PC-9 (cell line): Measurements from ENCODE around the gene RNASEH2B. TPM values are rescaled to one million over a fixed set of nuclear protein-coding genes. Genes with fewer than 3 reads are reported as not detected.

Source experiments
- BruUV-seq: library from RNA; stranded (reverse); fragments of 400-500 nt; replicated peaks from 2 replicates; lab custom pipeline; 2021; lab: Mats Ljungman, UMichigan
- CTCF ChIA-PET: fragments of 300-600 bp; sonication (Branson Sonifier 250); formaldehyde crosslinking; loops from one replicate; lab custom pipeline; 2022; ENCODE audit warnings: antibody characterized with exemption; lab: Charles Lee
- POLR2A ChIA-PET: fragments of 300-600 bp; sonication (Branson Sonifier 250); formaldehyde crosslinking; loops from one replicate; lab custom pipeline; 2022; ENCODE audit warnings: antibody characterized with exemption; ENCODE audit not compliant: unreplicated experiment; lab: Charles Lee
- DNase-seq, 2 experiments: peaks; one replicate each; pipeline versions ENCODE4 v3.0.0 to v3.0.0-alpha.2; 2015 to 2022; ENCODE audit warnings: mixed read lengths in 1 of 2
- H2AFZ ChIP-seq: fragments of 200-600 bp; sonication (generic); 2 replicates; pipeline ENCODE4 v1.8.1; 2017; ENCODE audit warnings: antibody characterized with exemption
- H3F3A ChIP-seq: fragments of 200-600 bp; sonication (generic); 2 replicates; pipeline ENCODE4 v1.8.1; 2017; ENCODE audit warnings: antibody characterized with exemption, mild to moderate bottlenecking, low read depth; ENCODE audit not compliant: insufficient read depth
- H3K27ac ChIP-seq: fragments of 200-600 bp; sonication (generic); 2 replicates; pipeline ENCODE4 v1.6.1; 2016; ENCODE audit warnings: mixed run types
- H3K27me3 ChIP-seq: fragments of 200-600 bp; sonication (generic); 2 replicates; pipeline ENCODE4 v1.6.1; 2016; ENCODE audit warnings: low read depth, mixed run types; ENCODE audit not compliant: insufficient read depth
- H3K36me3 ChIP-seq: fragments of 200-600 bp; sonication (generic); 2 replicates; pipeline ENCODE4 v1.6.1; 2016; ENCODE audit warnings: low read depth, mixed run types
- H3K4me1 ChIP-seq: fragments of 200-600 bp; sonication (generic); replicated peaks from 2 replicates; pipeline ENCODE4 v1.6.1; 2016; ENCODE audit warnings: mixed run types; ENCODE audit not compliant: insufficient read depth
- H3K4me2 ChIP-seq: fragments of 200-600 bp; sonication (generic); 2 replicates; pipeline ENCODE4 v1.6.1; 2017; ENCODE audit warnings: mixed run types
- H3K4me3 ChIP-seq: fragments of 200-600 bp; sonication (generic); 2 replicates; pipeline ENCODE4 v1.6.1; 2016; ENCODE audit warnings: mixed run types
- H3K79me2 ChIP-seq: fragments of 200-600 bp; sonication (generic); 2 replicates; pipeline ENCODE4 v1.6.1; 2017; ENCODE audit warnings: low read depth, mixed run types
- H3K9me2 ChIP-seq: fragments of 200-600 bp; sonication (generic); 2 replicates; pipeline ENCODE4 v1.8.1; 2017; ENCODE audit warnings: mild to moderate bottlenecking; ENCODE audit not compliant: insufficient read depth
- H3K9me3 ChIP-seq: fragments of 200-600 bp; sonication (generic); 2 replicates; pipeline ENCODE4 v1.8.1; 2016; ENCODE audit warnings: low read depth; ENCODE audit not compliant: insufficient read depth
- H4K20me1 ChIP-seq: fragments of 200-600 bp; sonication (generic); 2 replicates; pipeline ENCODE4 v1.8.1; 2017; ENCODE audit not compliant: insufficient read depth
- EZH2 ChIP-seq: fragments of 200-600 bp; sonication (generic); IDR thresholded peaks from 2 replicates; pipeline ENCODE4 v1.8.0; 2017; ENCODE audit warnings: antibody characterized with exemption, low read depth
- intact Hi-C: fragments of 100-400 bp; cut with micrococcal nuclease; formaldehyde crosslinking; loops from one replicate; pipeline ENCODE4 v1.10.0; 2022; ENCODE audit not compliant: unreplicated experiment
- total RNA-seq: library from RNA; stranded (reverse); gene quantifications from 2 replicates; pipeline ENCODE4 v1.2.3, GENCODE V29; 2021
- TF ChIP-seq, protein P1 (sequence below): fragments of 200-600 bp; sonication (generic); conservative IDR thresholded peaks from 2 replicates; pipeline ENCODE4 v1.6.1; 2017; ENCODE audit warnings: mixed run types, antibody characterized with exemption, mild to moderate bottlenecking, moderate library complexity

Gene RNASEH2B
- total RNA-seq, 1 experiment from 2014 or later, result 45.8 TPM

DNA sequence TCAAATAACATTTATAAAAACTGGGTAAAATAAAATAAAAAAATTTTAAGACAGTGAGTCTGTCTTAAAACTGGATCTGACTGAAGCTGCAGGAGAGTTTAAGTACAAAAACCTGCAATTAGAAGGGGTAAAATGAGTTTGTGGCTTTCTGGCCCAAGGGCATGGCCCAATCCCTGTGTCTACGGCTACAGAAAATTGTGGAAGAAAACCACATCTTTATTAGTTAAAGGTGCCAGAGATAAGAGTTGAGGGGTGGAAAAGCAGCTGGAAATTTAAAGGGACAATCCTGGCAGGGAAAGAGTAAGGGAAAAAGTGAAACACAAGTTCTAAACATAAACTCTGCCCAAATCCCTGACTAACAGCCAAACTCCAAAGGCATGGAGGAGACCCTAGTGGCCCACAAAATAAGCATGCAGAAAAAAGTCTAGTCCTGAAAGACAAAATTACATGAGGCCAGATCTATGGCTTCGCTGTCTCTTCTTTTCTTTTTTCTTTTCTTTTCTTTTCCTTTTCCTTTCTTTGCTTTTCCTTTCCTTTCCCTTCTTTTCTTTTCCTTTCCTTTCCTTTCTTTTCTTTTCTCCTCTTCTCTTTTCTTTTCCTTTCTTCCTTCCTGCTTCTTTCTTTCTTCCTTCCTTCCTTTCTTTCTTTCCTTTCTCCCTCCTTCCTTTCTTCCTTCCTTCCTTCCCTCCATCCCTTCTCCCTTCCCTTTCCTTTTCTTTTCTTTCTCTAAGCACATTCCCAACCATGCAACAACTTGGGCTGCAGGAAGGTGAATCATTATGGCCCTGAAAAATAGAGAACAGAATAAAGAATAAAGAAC is 42.6 kb upstream of the RNASEH2B start:
- Histone ChIP-seq H3K9me3 (no peaks in the 10 kb centered on the region), H2AFZ (no peak overlapping the region), H4K20me1 (no peaks in the 10 kb centered on the region), H3K36me3 (no peaks in the 10 kb centered on the region), H3K4me1 (no peaks in the 10 kb centered on the region), H3K4me2 (no peak overlapping the region), H3F3A (no peaks in the 10 kb centered on the region), H3K27ac (no peak overlapping the region), H3K27me3 (no peaks in the 10 kb centered on the region), H3K4me3 (no peak overlapping the region), H3K9me2 (no peaks in the 10 kb centered on the region; the same call in 1 of the 2 replicates), H3K79me2 (no peaks in the 10 kb centered on the region)
- TF ChIP-seq, protein P1, sequence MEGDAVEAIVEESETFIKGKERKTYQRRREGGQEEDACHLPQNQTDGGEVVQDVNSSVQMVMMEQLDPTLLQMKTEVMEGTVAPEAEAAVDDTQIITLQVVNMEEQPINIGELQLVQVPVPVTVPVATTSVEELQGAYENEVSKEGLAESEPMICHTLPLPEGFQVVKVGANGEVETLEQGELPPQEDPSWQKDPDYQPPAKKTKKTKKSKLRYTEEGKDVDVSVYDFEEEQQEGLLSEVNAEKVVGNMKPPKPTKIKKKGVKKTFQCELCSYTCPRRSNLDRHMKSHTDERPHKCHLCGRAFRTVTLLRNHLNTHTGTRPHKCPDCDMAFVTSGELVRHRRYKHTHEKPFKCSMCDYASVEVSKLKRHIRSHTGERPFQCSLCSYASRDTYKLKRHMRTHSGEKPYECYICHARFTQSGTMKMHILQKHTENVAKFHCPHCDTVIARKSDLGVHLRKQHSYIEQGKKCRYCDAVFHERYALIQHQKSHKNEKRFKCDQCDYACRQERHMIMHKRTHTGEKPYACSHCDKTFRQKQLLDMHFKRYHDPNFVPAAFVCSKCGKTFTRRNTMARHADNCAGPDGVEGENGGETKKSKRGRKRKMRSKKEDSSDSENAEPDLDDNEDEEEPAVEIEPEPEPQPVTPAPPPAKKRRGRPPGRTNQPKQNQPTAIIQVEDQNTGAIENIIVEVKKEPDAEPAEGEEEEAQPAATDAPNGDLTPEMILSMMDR, result no peak
- no peak for TF ChIP-seq EZH2
- BruUV-seq, result no TSS peak
- no peak for DNase-seq
- CTCF ChIA-PET, result no interaction called here
- POLR2A ChIA-PET, result no interaction called here
- intact Hi-C loops, result no loop called here

DNA sequence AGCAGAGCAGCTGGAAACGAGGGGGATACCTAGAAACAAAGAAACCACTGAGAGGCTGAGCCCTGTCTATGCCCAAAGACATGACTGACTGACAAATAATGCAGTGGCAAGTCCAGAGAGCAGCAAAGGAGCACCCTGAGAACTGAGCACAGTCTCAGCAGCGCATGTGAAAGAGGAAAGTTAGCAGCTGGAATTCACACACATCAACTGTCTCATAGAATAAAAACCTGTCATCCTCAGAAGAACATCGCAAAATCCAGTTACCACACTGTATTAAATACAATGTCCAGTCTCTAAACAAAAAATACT is 42.0 kb upstream of the RNASEH2B start:
- no peaks in the 10 kb centered on the region for H3K27me3 ChIP-seq
- DNase-seq, result no peak
- H3K4me1 ChIP-seq, result no peaks in the 10 kb centered on the region
- TF ChIP-seq, protein P1, result no peak
- no peak for TF ChIP-seq EZH2
- POLR2A ChIA-PET, result no interaction called here
- no peaks in the 10 kb centered on the region; the same call in 1 of the 2 replicates for H3K9me2 ChIP-seq
- no peak overlapping the region for H3K27ac ChIP-seq
- no TSS peak for BruUV-seq
- intact Hi-C loops, result no loop called here
- no peak overlapping the region for H3K4me2 ChIP-seq
- H4K20me1 ChIP-seq, result no peaks in the 10 kb centered on the region
- H3K79me2 ChIP-seq, result no peaks in the 10 kb centered on the region
- H2AFZ ChIP-seq, result no peak overlapping the region
- no peaks in the 10 kb centered on the region for H3K9me3 ChIP-seq
- CTCF ChIA-PET, result no interaction called here
- H3K4me3 ChIP-seq, result no peak overlapping the region
- no peaks in the 10 kb centered on the region for H3F3A ChIP-seq
- H3K36me3 ChIP-seq, result no peaks in the 10 kb centered on the region

DNA sequence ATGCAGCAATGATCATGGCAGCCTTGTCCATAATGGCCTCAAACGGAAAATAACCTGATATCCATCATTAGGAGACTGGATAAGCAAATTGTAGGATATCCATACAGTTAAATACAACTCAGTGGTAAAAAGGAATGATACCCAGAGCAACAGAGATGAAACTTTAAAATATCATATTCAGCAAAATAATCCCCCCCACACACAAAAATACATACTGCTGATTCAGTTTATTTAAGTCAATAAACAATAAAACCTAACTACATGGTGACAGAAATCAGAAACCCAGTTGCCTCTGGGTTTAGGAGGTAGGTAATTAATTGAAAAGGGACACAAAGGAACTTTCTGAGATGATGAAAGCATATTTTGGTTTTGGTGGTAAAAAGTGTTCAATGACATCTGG is 38.2 kb upstream of the RNASEH2B start:
- no peaks in the 10 kb centered on the region for H3K27me3 ChIP-seq
- ChIA-PET POLR2A (no interaction called here), CTCF (no interaction called here)
- no peak for DNase-seq
- H3K27ac ChIP-seq, result no peak overlapping the region
- no peaks in the 10 kb centered on the region for H3K9me3 ChIP-seq
- H3K4me1 ChIP-seq, result no peaks in the 10 kb centered on the region
- H3K4me3 ChIP-seq, result no peak overlapping the region
- no peak overlapping the region for H3K4me2 ChIP-seq
- no peaks in the 10 kb centered on the region for H3F3A ChIP-seq
- TF ChIP-seq EZH2, result no peak
- TF ChIP-seq, protein P1, result no peak
- BruUV-seq, result no TSS peak
- H3K9me2 ChIP-seq, result no peaks in the 10 kb centered on the region; the same call in 1 of the 2 replicates
- no peaks in the 10 kb centered on the region for H4K20me1 ChIP-seq
- intact Hi-C loops, result no loop called here
- H3K79me2 ChIP-seq, result no peaks in the 10 kb centered on the region
- no peaks in the 10 kb centered on the region for H3K36me3 ChIP-seq
- no peak overlapping the region for H2AFZ ChIP-seq
